ENCODE data around the gene HOMEZ. TPM values are rescaled to one million over a fixed set of nuclear protein-coding genes. Genes with fewer than 3 reads are reported as not detected.
A peak's percentile ranks its signal among the peaks of the same experiment; 100 is the strongest.

Gene HOMEZ
- total RNA-seq, 2 donors from 2014 or later: 23.8 to 32.0 TPM

GRCh38 chr14:23324993-23325392 lies 39.1 kb upstream of the HOMEZ start:
- Histone ChIP-seq H3K27ac (ENCODE audit: low read depth, low read length) (no peak overlapping the region), H3K9ac (ENCODE audit: extremely low read depth, low read length, poor library complexity, severe bottlenecking) (no peak overlapping the region), H3K36me3 (ENCODE audit: control insufficient read depth, insufficient read depth, low read length) (peaks cover 36% of the 10 kb centered on the region), H3K27me3 (ENCODE audit: control insufficient read depth, insufficient read depth, low read length, poor library complexity, severe bottlenecking) (no peaks in the 10 kb centered on the region), H3K4me1 (ENCODE audit: control insufficient read depth, insufficient read depth, low read length) (peaks cover 6% of the 10 kb centered on the region), H3K4me3 (ENCODE audit: low read length) (no peak overlapping the region), H3K9me3 (ENCODE audit: control insufficient read depth, low read length) (no peaks in the 10 kb centered on the region)
- H3K27ac Mint-ChIP-seq: no peak overlapping the region
- H3K27me3 Mint-ChIP-seq (ENCODE audit: insufficient read depth): no peaks in the 10 kb centered on the region
- peaks cover 47% of the 10 kb centered on the region for H3K36me3 Mint-ChIP-seq (ENCODE audit: low read depth)
- TF ChIP-seq CTCF (conservative IDR thresholded peaks at IDR 0.05): no peak
- H3K4me3 Mint-ChIP-seq: no peak overlapping the region
- 94 to 96% methylated on average over 3 to 4 of the region's 7 CpGs for WGBS, 2 experiments (ENCODE audit: insufficient coverage in 1 of 2, insufficient read length in 1 of 2)
- peaks cover 10% of the 10 kb centered on the region for H3K4me1 Mint-ChIP-seq
- H3K9me3 Mint-ChIP-seq: no peaks in the 10 kb centered on the region
- DNase-seq: no peak

GRCh38 chr14:23324455-23324846 lies 38.5 kb upstream of the HOMEZ start:
- Histone ChIP-seq H3K27ac (ENCODE audit: low read depth, low read length) (no peak overlapping the region), H3K4me1 (ENCODE audit: control insufficient read depth, insufficient read depth, low read length) (peaks cover 6% of the 10 kb centered on the region), H3K27me3 (ENCODE audit: control insufficient read depth, insufficient read depth, low read length, poor library complexity, severe bottlenecking) (no peaks in the 10 kb centered on the region), H3K9ac (ENCODE audit: extremely low read depth, low read length, poor library complexity, severe bottlenecking) (no peak overlapping the region), H3K36me3 (ENCODE audit: control insufficient read depth, insufficient read depth, low read length) (peaks cover 41% of the 10 kb centered on the region), H3K9me3 (ENCODE audit: control insufficient read depth, low read length) (no peaks in the 10 kb centered on the region), H3K4me3 (ENCODE audit: low read length) (no peak overlapping the region)
- DNase-seq: no peak
- WGBS, 2 experiments (ENCODE audit: insufficient coverage in 1 of 2, insufficient read length in 1 of 2): 93 to 100% methylated on average over 2 of the region's 2 CpGs
- no peak for TF ChIP-seq CTCF (conservative IDR thresholded peaks at IDR 0.05)
- H3K27me3 Mint-ChIP-seq (ENCODE audit: insufficient read depth): no peaks in the 10 kb centered on the region
- H3K27ac Mint-ChIP-seq: no peak overlapping the region
- peaks cover 52% of the 10 kb centered on the region for H3K36me3 Mint-ChIP-seq (ENCODE audit: low read depth)
- no peak overlapping the region for H3K4me3 Mint-ChIP-seq
- peaks cover 10% of the 10 kb centered on the region for H3K4me1 Mint-ChIP-seq
- H3K9me3 Mint-ChIP-seq: no peaks in the 10 kb centered on the region

- 96 to 98% methylated on average over 11 to 17 of the region's 18 CpGs for WGBS, 2 experiments (ENCODE audit: insufficient coverage in 1 of 2, insufficient read length in 1 of 2)
- H3K9me3 Mint-ChIP-seq: no peaks in the 10 kb centered on the region
- no peak overlapping the region for H3K9ac ChIP-seq (ENCODE audit: extremely low read depth, low read length, poor library complexity, severe bottlenecking)
- H3K27me3 Mint-ChIP-seq (ENCODE audit: insufficient read depth): no peaks in the 10 kb centered on the region
- peaks cover 10% of the 10 kb centered on the region for H3K4me1 Mint-ChIP-seq
- H3K4me3 Mint-ChIP-seq: no peak overlapping the region
- H3K36me3 ChIP-seq (ENCODE audit: control insufficient read depth, insufficient read depth, low read length): peaks cover 46% of the 10 kb centered on the region
- H3K4me3 ChIP-seq (ENCODE audit: low read length): peak overlapping the region; percentile 95
- DNase-seq: no peak
- no peak overlapping the region for H3K27ac Mint-ChIP-seq
- H3K36me3 Mint-ChIP-seq (ENCODE audit: low read depth): peaks cover 56% of the 10 kb centered on the region
- H3K27ac ChIP-seq (ENCODE audit: low read depth, low read length): no peak overlapping the region
- H3K27me3 ChIP-seq (ENCODE audit: control insufficient read depth, insufficient read depth, low read length, poor library complexity, severe bottlenecking): no peaks in the 10 kb centered on the region
- H3K9me3 ChIP-seq (ENCODE audit: control insufficient read depth, low read length): no peaks in the 10 kb centered on the region
- H3K4me1 ChIP-seq (ENCODE audit: control insufficient read depth, insufficient read depth, low read length): peaks cover 6% of the 10 kb centered on the region
- TF ChIP-seq CTCF (conservative IDR thresholded peaks at IDR 0.05): no peak
Measured at GRCh38 chr14:23323838-23324454, 38.0 kb upstream of the HOMEZ start.

Measured in endodermal cell (in vitro differentiated cells).